Mesendoderm (in vitro differentiated cells): ENCODE results near the gene MRPS35.

Experiments
- DNase-seq: peaks from one replicate; pipeline ENCODE4 v3.0.0; 2013
- H2AK5ac ChIP-seq: 2 replicates; pipeline ENCODE4 v1.6.1; 2013; ENCODE audit warnings: low read length, inconsistent platforms
- H2BK120ac ChIP-seq: 2 replicates; pipeline ENCODE4 v1.6.1; 2013; ENCODE audit warnings: low read depth, mild to moderate bottlenecking, low read length, moderate library complexity, mixed read lengths
- H2BK15ac ChIP-seq: replicated peaks from 2 replicates; pipeline ENCODE4 v1.6.1; 2013; ENCODE audit warnings: low read depth, mild to moderate bottlenecking, moderate library complexity
- H2BK5ac ChIP-seq: 2 replicates; pipeline ENCODE4 v1.6.1; 2013; ENCODE audit warnings: low read length, inconsistent platforms
- H3K18ac ChIP-seq: 2 replicates; pipeline ENCODE4 v1.6.1; 2013; ENCODE audit warnings: mild to moderate bottlenecking, low read length, mixed read lengths
- H3K23ac ChIP-seq: one replicate; pipeline ENCODE4 v1.6.1; 2013; ENCODE audit warnings: low read length
- H3K27ac ChIP-seq: 2 replicates; pipeline ENCODE4 v1.5.1; 2013; ENCODE audit warnings: low read depth, mild to moderate bottlenecking, inconsistent platforms, low read length, moderate library complexity
- H3K27me3 ChIP-seq: 2 replicates; pipeline ENCODE4 v1.6.1; 2013; ENCODE audit warnings: low read length, control low read depth, mild to moderate bottlenecking, inconsistent platforms; ENCODE audit not compliant: insufficient read depth, poor library complexity
- H3K36me3 ChIP-seq: 2 replicates; pipeline ENCODE4 v1.6.1; 2013; ENCODE audit warnings: low read length, inconsistent platforms; ENCODE audit not compliant: control insufficient read depth, insufficient read depth
- H3K4ac ChIP-seq: one replicate; pipeline ENCODE4 v1.6.1; 2013; ENCODE audit warnings: low read depth, mild to moderate bottlenecking, low read length, moderate library complexity
- H3K4me1 ChIP-seq: 2 replicates; pipeline ENCODE4 v1.6.1; 2013; ENCODE audit warnings: low read depth, low read length, inconsistent platforms; ENCODE audit not compliant: control insufficient read depth
- H3K4me2 ChIP-seq: 2 replicates; pipeline ENCODE4 v1.6.1; 2013; ENCODE audit warnings: low read length
- H3K4me3 ChIP-seq: 2 replicates; pipeline ENCODE4 v1.5.1; 2013; ENCODE audit warnings: mild to moderate bottlenecking, low read length
- H3K56ac ChIP-seq: one replicate; pipeline ENCODE4 v1.6.1; 2013; ENCODE audit warnings: low read length
- H3K79me1 ChIP-seq: 2 replicates; pipeline ENCODE4 v1.6.1; 2013; ENCODE audit warnings: low read length, inconsistent platforms
- H3K79me2 ChIP-seq: 2 replicates; pipeline ENCODE4 v1.6.1; 2013; ENCODE audit warnings: mild to moderate bottlenecking, low read length; ENCODE audit not compliant: control insufficient read depth, insufficient read depth
- H3K9ac ChIP-seq: 2 replicates; pipeline ENCODE4 v1.6.1; 2013; ENCODE audit warnings: low read length, inconsistent platforms
- H4K5ac ChIP-seq: one replicate; pipeline ENCODE4 v1.6.1; 2013; ENCODE audit warnings: low read length
- H4K8ac ChIP-seq: one replicate; pipeline ENCODE4 v1.6.1; 2013; ENCODE audit warnings: low read depth, mild to moderate bottlenecking, control low read depth, low read length, moderate library complexity
- WGBS: extraction: QIAGEN DNeasy Blood & Tissue Kit; methylation state at CpG from one replicate; pipeline ENCODE4 v1.1.7; 2013; ENCODE audit warnings: low lambda C conversion rate, missing lambda C conversion rate; ENCODE audit not compliant: insufficient coverage; ENCODE audit errors: extremely low coverage; 5-methylcytosine and 5-hydroxymethylcytosine counted together

MRPS35 gene

GRCh38 chr12:27696864-27697564, 13.6 kb upstream of the MRPS35 start:
- no CpG with 5 or more reads among the region's 3 CpGs for WGBS
- H3K4me2 ChIP-seq, result no peak overlapping the region

DNA sequence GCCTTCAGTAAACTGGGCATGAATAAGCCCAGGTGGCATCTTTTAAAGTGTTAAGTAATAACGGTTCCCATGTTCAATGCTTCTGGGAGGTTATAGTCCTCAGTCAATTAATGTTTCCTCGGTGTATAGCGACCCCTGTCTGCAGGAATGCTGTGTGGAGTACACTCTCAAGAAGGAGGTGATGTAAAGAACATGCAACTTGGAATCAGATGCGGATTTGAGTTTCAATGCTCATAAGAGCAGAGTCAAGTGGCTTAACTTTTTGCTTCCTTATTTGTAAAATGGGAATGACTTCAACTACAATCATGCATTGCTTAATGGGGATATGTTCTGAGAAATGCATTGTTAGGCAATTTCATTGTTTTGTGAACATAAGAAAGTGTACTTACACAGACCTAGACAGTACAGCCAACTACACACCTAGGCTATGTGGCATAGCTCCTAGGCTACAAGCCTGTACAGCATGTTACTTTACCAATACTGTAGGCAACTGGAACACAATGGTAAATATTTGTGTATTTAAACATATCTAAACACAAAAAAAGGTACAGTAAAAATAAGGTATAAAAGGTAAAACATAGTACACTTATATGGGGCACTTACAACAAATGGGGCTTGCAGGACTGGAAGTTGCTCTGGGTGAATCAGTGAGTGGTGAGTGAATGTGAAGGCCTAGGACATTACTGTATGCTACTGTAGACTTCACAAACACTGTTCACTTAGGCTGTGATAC, 6.7 kb upstream of the MRPS35 start:
- H3K9ac ChIP-seq, result no peak overlapping the region
- DNase-seq, result peak; percentile 92
- no peak overlapping the region for H3K4me2 ChIP-seq
- H2BK120ac ChIP-seq, result no peak overlapping the region
- no peaks in the 10 kb centered on the region for H3K36me3 ChIP-seq
- no peak overlapping the region for H3K27ac ChIP-seq
- H3K79me2 ChIP-seq, result no peaks in the 10 kb centered on the region
- no peaks in the 10 kb centered on the region for H3K27me3 ChIP-seq
- WGBS, result no CpG with 5 or more reads among the region's 4 CpGs
- H3K18ac ChIP-seq, result no peak overlapping the region
- no peak overlapping the region for H4K5ac ChIP-seq
- H3K56ac ChIP-seq, result no peak overlapping the region
- no peak overlapping the region for H2AK5ac ChIP-seq
- no peak overlapping the region for H2BK15ac ChIP-seq
- no peak overlapping the region for H3K4me3 ChIP-seq
- H3K79me1 ChIP-seq, result no peaks in the 10 kb centered on the region
- H3K4me1 ChIP-seq, result no peaks in the 10 kb centered on the region
- no peak overlapping the region for H3K4ac ChIP-seq
- no peak overlapping the region for H3K23ac ChIP-seq
- no peak overlapping the region for H4K8ac ChIP-seq
- no peak overlapping the region for H2BK5ac ChIP-seq

More at GRCh38 chr12:27696864-27697564, 13.6 kb upstream of the MRPS35 start:
- H3K27me3 ChIP-seq, result no peaks in the 10 kb centered on the region
- no peak overlapping the region for H3K4me3 ChIP-seq
- H3K79me2 ChIP-seq, result no peaks in the 10 kb centered on the region
- no peaks in the 10 kb centered on the region for H3K36me3 ChIP-seq
- H3K4ac ChIP-seq, result no peak overlapping the region
- no peak overlapping the region for H3K23ac ChIP-seq
- H2BK5ac ChIP-seq, result no peak overlapping the region
- no peak overlapping the region for H2AK5ac ChIP-seq
- H3K27ac ChIP-seq, result no peak overlapping the region
- H2BK15ac ChIP-seq, result no peak overlapping the region
- H3K9ac ChIP-seq, result no peak overlapping the region
- H3K56ac ChIP-seq, result no peak overlapping the region
- no peaks in the 10 kb centered on the region for H3K4me1 ChIP-seq
- H4K5ac ChIP-seq, result no peak overlapping the region
- no peak overlapping the region for H3K18ac ChIP-seq
- no peak overlapping the region for H4K8ac ChIP-seq
- H2BK120ac ChIP-seq, result no peak overlapping the region
- H3K79me1 ChIP-seq, result no peaks in the 10 kb centered on the region
- DNase-seq, result no peak

- Histone ChIP-seq H3K18ac (no peak overlapping the region), H3K56ac (no peak overlapping the region), H3K9ac (no peak overlapping the region), H2BK120ac (no peak overlapping the region), H3K79me2 (no peaks in the 10 kb centered on the region), H3K79me1 (no peaks in the 10 kb centered on the region), H2BK5ac (no peak overlapping the region), H3K36me3 (no peaks in the 10 kb centered on the region), H3K27me3 (no peaks in the 10 kb centered on the region), H2BK15ac (no peak overlapping the region), H3K4me2 (no peak overlapping the region), H4K5ac (no peak overlapping the region), H2AK5ac (no peak overlapping the region), H3K4me3 (no peak overlapping the region), H3K4ac (no peak overlapping the region), H3K23ac (no peak overlapping the region), H3K27ac (no peak overlapping the region), H4K8ac (no peak overlapping the region), H3K4me1 (peaks cover 2% of the 10 kb centered on the region)
- WGBS, result no CpG with 5 or more reads among the region's 8 CpGs
- peak; percentile 67 for DNase-seq
Measured at GRCh38 chr12:27705263-27705662, 5.4 kb upstream of the MRPS35 start.

GRCh38 chr12:27707216-27707615, 3.4 kb upstream of the MRPS35 start:
- H2AK5ac ChIP-seq, result no peak overlapping the region
- no peak overlapping the region for H3K23ac ChIP-seq
- H3K27ac ChIP-seq, result no peak overlapping the region
- no peak overlapping the region for H4K5ac ChIP-seq
- H3K56ac ChIP-seq, result no peak overlapping the region
- no peaks in the 10 kb centered on the region for H3K27me3 ChIP-seq
- H3K79me2 ChIP-seq, result peaks cover 13% of the 10 kb centered on the region
- no peaks in the 10 kb centered on the region for H3K36me3 ChIP-seq
- H4K8ac ChIP-seq, result no peak overlapping the region
- H3K4me1 ChIP-seq, result peaks cover 4% of the 10 kb centered on the region
- H3K4me2 ChIP-seq, result no peak overlapping the region
- no peak overlapping the region for H3K4ac ChIP-seq
- H3K9ac ChIP-seq, result no peak overlapping the region
- H2BK120ac ChIP-seq, result no peak overlapping the region
- H3K79me1 ChIP-seq, result peaks cover 5% of the 10 kb centered on the region
- no CpG with 5 or more reads among the region's 2 CpGs for WGBS
- no peak overlapping the region for H3K4me3 ChIP-seq
- no peak for DNase-seq
- no peak overlapping the region for H2BK5ac ChIP-seq
- H2BK15ac ChIP-seq, result no peak overlapping the region
- no peak overlapping the region for H3K18ac ChIP-seq

DNA sequence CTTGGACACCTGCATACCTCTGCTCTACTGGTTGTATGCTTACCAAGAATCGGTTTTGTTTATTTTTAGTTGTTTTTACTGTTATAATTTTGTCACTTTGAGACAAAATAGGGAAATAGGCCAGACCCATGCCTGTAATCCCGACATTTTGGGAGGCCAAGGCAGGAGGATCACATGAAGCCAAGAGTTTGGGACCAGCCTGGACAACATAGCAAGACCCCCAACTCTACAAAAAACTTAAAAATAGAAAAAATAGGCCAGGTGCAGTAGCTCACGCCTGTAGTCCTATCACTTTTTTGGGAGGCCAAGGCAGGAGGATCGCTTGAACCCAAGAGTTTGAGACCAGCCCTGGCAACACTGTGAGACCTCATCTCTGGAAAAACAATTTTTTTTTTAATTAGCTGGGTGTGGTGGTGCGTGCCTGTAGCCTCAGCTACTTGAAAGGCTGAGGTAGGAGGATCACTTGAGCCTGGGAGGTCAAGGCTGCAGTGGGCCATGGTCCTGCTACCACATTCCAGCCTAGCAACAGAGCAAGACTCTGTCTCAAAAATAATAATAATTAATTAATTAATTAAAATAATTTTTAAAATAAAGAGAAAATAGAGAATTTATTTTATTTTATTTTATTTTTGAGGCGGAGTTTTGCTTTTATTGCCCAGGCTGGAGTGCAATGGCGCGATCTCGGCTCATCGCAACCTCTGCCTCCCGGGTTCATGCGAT, 1.3 kb upstream of the MRPS35 start:
- Histone ChIP-seq H3K56ac (no peak overlapping the region), H2BK5ac (no peak overlapping the region), H3K4me2 (no peak overlapping the region), H2BK120ac (no peak overlapping the region), H3K36me3 (no peaks in the 10 kb centered on the region), H3K4me3 (no peak overlapping the region), H3K27me3 (no peaks in the 10 kb centered on the region), H3K79me2 (peaks cover 29% of the 10 kb centered on the region), H3K27ac (no peak overlapping the region), H3K18ac (no peak overlapping the region), H3K9ac (no peak overlapping the region), H4K5ac (no peak overlapping the region), H3K79me1 (peaks cover 14% of the 10 kb centered on the region), H2BK15ac (no peak overlapping the region), H3K23ac (no peak overlapping the region), H3K4me1 (peaks cover 4% of the 10 kb centered on the region), H3K4ac (no peak overlapping the region), H4K8ac (no peak overlapping the region), H2AK5ac (no peak overlapping the region)
- no CpG with 5 or more reads among the region's 12 CpGs for WGBS
- DNase-seq, result no peak
